ENCODE data around the gene ROBO1. TPM values are rescaled to one million over a fixed set of nuclear protein-coding genes. Genes with fewer than 3 reads are reported as not detected.

ROBO1 gene
- total RNA-seq, 2 experiments from 2014 or later = not detected

- no peak for DNase-seq
- Mint-ChIP-seq H3K36me3 (ENCODE audit: low read depth) (no peaks in the 10 kb centered on the region), H3K27ac (no peak overlapping the region), H3K27me3 (no peaks in the 10 kb centered on the region), H3K4me1 (no peaks in the 10 kb centered on the region), H3K4me3 (no peak overlapping the region), H3K9me3 (peaks cover 2% of the 10 kb centered on the region)
- ChIA-PET CTCF (interaction anchor here (1.1 to 1.9 kb wide), 2 partner anchors 371 to 375 kb away, joined by 4 to 7 read pairs; no protein-coding TSS in a partner anchor), POLR2A (no interaction called here)
Measured at GRCh38 chr3:79032686-79033318, 735.0 kb downstream of the ROBO1 start.

- no peak overlapping the region for H3K4me3 Mint-ChIP-seq
- POLR2A ChIA-PET = no interaction called here
- no peaks in the 10 kb centered on the region for H3K4me1 Mint-ChIP-seq
- H3K27ac Mint-ChIP-seq = no peak overlapping the region
- H3K9me3 Mint-ChIP-seq = no peaks in the 10 kb centered on the region
- no peak for DNase-seq
- CTCF ChIA-PET = no interaction called here
- no peaks in the 10 kb centered on the region for H3K36me3 Mint-ChIP-seq (ENCODE audit: low read depth)
- no peaks in the 10 kb centered on the region for H3K27me3 Mint-ChIP-seq
Measured at GRCh38 chr3:79030157-79030556, 737.6 kb downstream of the ROBO1 start.

GRCh38 chr3:79028916-79029315 is 738.9 kb downstream of the ROBO1 start:
- Mint-ChIP-seq H3K4me3 (no peak overlapping the region), H3K27me3 (no peaks in the 10 kb centered on the region), H3K36me3 (ENCODE audit: low read depth) (no peaks in the 10 kb centered on the region), H3K9me3 (no peaks in the 10 kb centered on the region), H3K4me1 (no peaks in the 10 kb centered on the region), H3K27ac (no peak overlapping the region)
- CTCF ChIA-PET = no interaction called here
- DNase-seq = no peak
- POLR2A ChIA-PET = no interaction called here

- H3K36me3 Mint-ChIP-seq (ENCODE audit: low read depth) = no peaks in the 10 kb centered on the region
- ChIA-PET CTCF (no interaction called here), POLR2A (no interaction called here)
- no peaks in the 10 kb centered on the region for H3K4me1 Mint-ChIP-seq
- H3K27ac Mint-ChIP-seq = no peak overlapping the region
- H3K27me3 Mint-ChIP-seq = no peaks in the 10 kb centered on the region
- DNase-seq = no peak
- H3K9me3 Mint-ChIP-seq = no peaks in the 10 kb centered on the region
- no peak overlapping the region for H3K4me3 Mint-ChIP-seq
Measured at GRCh38 chr3:79027593-79027992, 740.2 kb downstream of the ROBO1 start.

- POLR2A ChIA-PET = no interaction called here
- Mint-ChIP-seq H3K9me3 (peaks cover 3% of the 10 kb centered on the region), H3K36me3 (ENCODE audit: low read depth) (no peaks in the 10 kb centered on the region), H3K4me1 (no peaks in the 10 kb centered on the region), H3K27ac (no peak overlapping the region), H3K4me3 (no peak overlapping the region), H3K27me3 (peaks cover 7% of the 10 kb centered on the region)
- CTCF ChIA-PET = no interaction called here
- no peak for DNase-seq
Measured at GRCh38 chr3:79019924-79020173, 747.9 kb downstream of the ROBO1 start.

- H3K36me3 Mint-ChIP-seq (ENCODE audit: low read depth) = no peaks in the 10 kb centered on the region
- no peak overlapping the region for H3K4me3 Mint-ChIP-seq
- POLR2A ChIA-PET = no interaction called here
- peaks cover 7% of the 10 kb centered on the region for H3K27me3 Mint-ChIP-seq
- CTCF ChIA-PET = no interaction called here
- no peak for DNase-seq
- peaks cover 3% of the 10 kb centered on the region for H3K9me3 Mint-ChIP-seq
- H3K27ac Mint-ChIP-seq = no peak overlapping the region
- no peaks in the 10 kb centered on the region for H3K4me1 Mint-ChIP-seq
Measured at GRCh38 chr3:79019137-79019923, 748.5 kb downstream of the ROBO1 start.

- Mint-ChIP-seq H3K4me1 (no peaks in the 10 kb centered on the region), H3K27me3 (peaks cover 7% of the 10 kb centered on the region), H3K9me3 (peaks cover 3% of the 10 kb centered on the region), H3K36me3 (ENCODE audit: low read depth) (no peaks in the 10 kb centered on the region), H3K27ac (no peak overlapping the region), H3K4me3 (no peak overlapping the region)
- no peak for DNase-seq
- ChIA-PET POLR2A (no interaction called here), CTCF (no interaction called here)
Measured at GRCh38 chr3:79018671-79019136, 749.1 kb downstream of the ROBO1 start.

- Mint-ChIP-seq H3K27me3 (peaks cover 7% of the 10 kb centered on the region), H3K27ac (no peak overlapping the region), H3K4me3 (no peak overlapping the region), H3K4me1 (no peaks in the 10 kb centered on the region), H3K36me3 (ENCODE audit: low read depth) (no peaks in the 10 kb centered on the region), H3K9me3 (peaks cover 3% of the 10 kb centered on the region)
- CTCF ChIA-PET = no interaction called here
- POLR2A ChIA-PET = no interaction called here
- no peak for DNase-seq
Measured at GRCh38 chr3:79018265-79018664, 749.5 kb downstream of the ROBO1 start.

GRCh38 chr3:79016587-79017376 is 751.0 kb downstream of the ROBO1 start:
- no peak for DNase-seq
- H3K4me3 Mint-ChIP-seq = no peak overlapping the region
- H3K9me3 Mint-ChIP-seq = no peaks in the 10 kb centered on the region
- no peak overlapping the region for H3K27ac Mint-ChIP-seq
- POLR2A ChIA-PET = no interaction called here
- no peaks in the 10 kb centered on the region for H3K36me3 Mint-ChIP-seq (ENCODE audit: low read depth)
- H3K27me3 Mint-ChIP-seq = peaks cover 7% of the 10 kb centered on the region
- H3K4me1 Mint-ChIP-seq = no peaks in the 10 kb centered on the region
- CTCF ChIA-PET = no interaction called here

GRCh38 chr3:79015854-79016253 is 751.9 kb downstream of the ROBO1 start:
- H3K9me3 Mint-ChIP-seq = no peaks in the 10 kb centered on the region
- H3K27me3 Mint-ChIP-seq = peaks cover 7% of the 10 kb centered on the region
- CTCF ChIA-PET = no interaction called here
- POLR2A ChIA-PET = no interaction called here
- no peak for DNase-seq
- H3K4me3 Mint-ChIP-seq = no peak overlapping the region
- no peaks in the 10 kb centered on the region for H3K4me1 Mint-ChIP-seq
- no peak overlapping the region for H3K27ac Mint-ChIP-seq
- no peaks in the 10 kb centered on the region for H3K36me3 Mint-ChIP-seq (ENCODE audit: low read depth)

GRCh38 chr3:79012946-79013362 is 754.8 kb downstream of the ROBO1 start:
- Mint-ChIP-seq H3K4me3 (no peak overlapping the region), H3K27ac (no peak overlapping the region), H3K36me3 (ENCODE audit: low read depth) (no peaks in the 10 kb centered on the region), H3K9me3 (no peaks in the 10 kb centered on the region), H3K4me1 (no peaks in the 10 kb centered on the region), H3K27me3 (no peaks in the 10 kb centered on the region)
- ChIA-PET CTCF (no interaction called here), POLR2A (no interaction called here)
- no peak for DNase-seq

GRCh38 chr3:79012530-79012913 is 755.3 kb downstream of the ROBO1 start:
- no peak overlapping the region for H3K27ac Mint-ChIP-seq
- H3K27me3 Mint-ChIP-seq = no peaks in the 10 kb centered on the region
- no peaks in the 10 kb centered on the region for H3K9me3 Mint-ChIP-seq
- H3K4me1 Mint-ChIP-seq = no peaks in the 10 kb centered on the region
- no peaks in the 10 kb centered on the region for H3K36me3 Mint-ChIP-seq (ENCODE audit: low read depth)
- POLR2A ChIA-PET = no interaction called here
- CTCF ChIA-PET = no interaction called here
- no peak for DNase-seq
- H3K4me3 Mint-ChIP-seq = no peak overlapping the region

GRCh38 chr3:79011821-79012529 is 755.8 kb downstream of the ROBO1 start:
- no peaks in the 10 kb centered on the region for H3K27me3 Mint-ChIP-seq
- no peaks in the 10 kb centered on the region for H3K36me3 Mint-ChIP-seq (ENCODE audit: low read depth)
- CTCF ChIA-PET = no interaction called here
- DNase-seq = no peak
- no peaks in the 10 kb centered on the region for H3K4me1 Mint-ChIP-seq
- POLR2A ChIA-PET = no interaction called here
- no peak overlapping the region for H3K27ac Mint-ChIP-seq
- H3K9me3 Mint-ChIP-seq = no peaks in the 10 kb centered on the region
- H3K4me3 Mint-ChIP-seq = no peak overlapping the region

Data from activated CD4-positive, alpha-beta memory T cell treated with anti-CD3 and anti-CD28 coated beads, Interleukin-2, amount 10 ng/mL, durations not matched to agents 7 days and 5 days (primary cell).